Left lung (tissue), 10 donors: ENCODE results near the gene LTBP2. TPM values are rescaled to one million over a fixed set of nuclear protein-coding genes. Genes with fewer than 3 reads are reported as not detected.

Experiments used
- ATAC-seq: fragments of 200-7000 bp; cut with Tn5 transposase; one replicate; pipeline ENCODE4 v1.9.1; 2020; ENCODE audit warnings: moderate library complexity
- DNase-seq, 4 donors: peaks; one replicate each; pipeline ENCODE4 v3.0.0-alpha.2; 2013 to 2020
- H3K27ac ChIP-seq, 2 donors: fragments of 200-600 bp; sonication (generic) in 1 of 2; one replicate each; pipeline versions ENCODE4 v1.5.0 to v1.8.0; 2020 to 2021
- H3K27me3 ChIP-seq, 2 donors: fragments of 200-600 bp; sonication (generic) in 1 of 2; one replicate each; pipeline versions ENCODE4 v1.5.0 to v1.8.0; 2020 to 2021
- H3K36me3 ChIP-seq, 2 donors: fragments of 200-600 bp; sonication (generic) in 1 of 2; one replicate each; pipeline versions ENCODE4 v1.5.0 to v1.8.0; 2020 to 2021
- H3K4me1 ChIP-seq, 2 donors: fragments of 200-600 bp; one replicate each; pipeline ENCODE4 v1.8.0; 2021
- H3K4me3 ChIP-seq, 2 donors: fragments of 200-600 bp; sonication (generic) in 1 of 2; one replicate each; pipeline versions ENCODE4 v1.5.0 to v1.8.0; 2020 to 2021; ENCODE audit warnings: mild to moderate bottlenecking in 1 of 2
- H3K9me3 ChIP-seq, 2 donors: fragments of 200-600 bp; sonication (generic) in 1 of 2; one replicate each; pipeline versions ENCODE4 v1.5.0 to v1.8.0; 2020 to 2021
- CTCF ChIP-seq, 2 donors: fragments of 200-600 bp; sonication (generic) in 1 of 2; IDR thresholded peaks; one replicate each; pipeline versions ENCODE4 v1.5.0 to v1.8.0; 2021; ENCODE audit warnings: antibody characterized with exemption in 2 of 2
- intact Hi-C, 2 donors: fragments of 100-400 bp; cut with DNase I; formaldehyde crosslinking; loops; one replicate each; pipeline versions ENCODE4 v1.11.2 to v1.14.2; 2022
- polyA plus RNA-seq, 6 donors: library from polyadenylated mRNA; unstranded; fragments of 120-200 nt; gene quantifications; one replicate each; pipeline ENCODE4 v1.2.1, GENCODE V29; 2013; ENCODE audit not compliant: insufficient read length in 6 of 6
- total RNA-seq, 2 donors: library from RNA; stranded (reverse); fragmentation: NEBNext Ultra II Directional; extraction: Animal tissue kit (Norgen Biotek cat#: 25700); gene quantifications; one replicate each; pipeline ENCODE4 v1.2.1, GENCODE V29; 2021
- donor health status: DM: no; HTN: yes; CAD: no.
- donor health status: DM: no; HTN: no; CAD: no.

Gene LTBP2
- total and polyA plus RNA-seq, 8 donors: 14.0 to 154 (median 19.3) TPM

GRCh38 chr14:74528886-74529285 is 83.2 kb downstream of the LTBP2 start:
- no peak for TF ChIP-seq CTCF (IDR thresholded peaks at IDR 0.05)
- Histone ChIP-seq H3K27ac (no peak overlapping the region), H3K9me3 (no peaks in the 10 kb centered on the region), H3K4me3 (no peak overlapping the region), H3K4me1 (peaks cover 0 to 13% of the 10 kb centered on the region in 2 donors), H3K27me3 (no peaks in the 10 kb centered on the region), H3K36me3 (no peaks in the 10 kb centered on the region)
- ATAC-seq (no peak), DNase-seq (no peak)
- intact Hi-C loops: no loop called here

GRCh38 chr14:74528406-74528805 is 83.6 kb downstream of the LTBP2 start:
- DNase-seq (no peak), ATAC-seq (no peak)
- H3K27ac ChIP-seq: no peak overlapping the region
- no peak overlapping the region for H3K4me3 ChIP-seq
- H3K27me3 ChIP-seq: no peaks in the 10 kb centered on the region
- H3K4me1 ChIP-seq: peaks cover 0 to 13% of the 10 kb centered on the region in 2 donors
- intact Hi-C loops: no loop called here
- H3K36me3 ChIP-seq: no peaks in the 10 kb centered on the region
- TF ChIP-seq CTCF (IDR thresholded peaks at IDR 0.05): no peak
- no peaks in the 10 kb centered on the region for H3K9me3 ChIP-seq

GRCh38 chr14:74527736-74528280 is 84.2 kb downstream of the LTBP2 start:
- H3K4me3 ChIP-seq: no peak overlapping the region
- ATAC-seq (no peak), DNase-seq (no peak)
- no peak overlapping the region for H3K27ac ChIP-seq
- no peaks in the 10 kb centered on the region for H3K27me3 ChIP-seq
- TF ChIP-seq CTCF (IDR thresholded peaks at IDR 0.05): no peak
- intact Hi-C loops: no loop called here
- H3K4me1 ChIP-seq: peaks cover 0 to 13% of the 10 kb centered on the region in 2 donors
- H3K9me3 ChIP-seq: no peaks in the 10 kb centered on the region
- no peaks in the 10 kb centered on the region for H3K36me3 ChIP-seq

- Histone ChIP-seq H3K36me3 (no peaks in the 10 kb centered on the region), H3K9me3 (no peaks in the 10 kb centered on the region), H3K4me3 (no peak overlapping the region), H3K4me1 (peaks cover 0 to 13% of the 10 kb centered on the region in 2 donors), H3K27me3 (no peaks in the 10 kb centered on the region), H3K27ac (no peak overlapping the region)
- ATAC-seq: no peak
- intact Hi-C loops: no loop called here
- DNase-seq: no peak
- TF ChIP-seq CTCF (IDR thresholded peaks at IDR 0.05): no peak
Observed at GRCh38 chr14:74526854-74527585, 85.0 kb downstream of the LTBP2 start.

- intact Hi-C loops: no loop called here
- ATAC-seq (peak; percentile 37), DNase-seq (no peak)
- no peak for TF ChIP-seq CTCF (IDR thresholded peaks at IDR 0.05)
- H3K4me3 ChIP-seq: no peak overlapping the region
- H3K27me3 ChIP-seq: no peaks in the 10 kb centered on the region
- H3K4me1 ChIP-seq: peaks cover 0 to 13% of the 10 kb centered on the region in 2 donors
- H3K9me3 ChIP-seq: no peaks in the 10 kb centered on the region
- H3K27ac ChIP-seq: no peak overlapping the region
- no peaks in the 10 kb centered on the region for H3K36me3 ChIP-seq
Observed at GRCh38 chr14:74525361-74525851, 86.6 kb downstream of the LTBP2 start.
